MM.1S (cell line): ENCODE data around the gene CDIPT.

Source experiments
- CTCF ChIP-seq: fragments of 300-600 bp; sonication (generic); IDR thresholded peaks from 2 replicates; pipeline ENCODE4 v1.5.1; 2016; ENCODE audit warnings: antibody characterized with exemption, low read length, mixed read lengths
- EZH2 ChIP-seq: fragments of 300-600 bp; sonication (generic); optimal IDR thresholded peaks from 2 replicates; pipeline ENCODE3; 2017; ENCODE audit warnings: low read depth, mild to moderate bottlenecking, antibody characterized with exemption, low read length, mixed read lengths

GRCh38 chr16:29811170-29811895 lies 51.7 kb downstream of the CDIPT start:
- TF ChIP-seq CTCF (no peak), EZH2 (no peak)
